Glomerular visceral epithelial cell (primary cell): ENCODE measurements around the gene LRRC4C.
"Not testable (repeated sequence)": the region's sequence is repeated elsewhere in the genome, so short reads cannot be mapped to it uniquely, and the experiment has no call there.

Source experiments
- DNase-seq: peaks from one replicate; pipeline ENCODE4 v3.0.0-alpha.2; 2016; ENCODE audit errors: extremely low spot score

LRRC4C gene

DNA sequence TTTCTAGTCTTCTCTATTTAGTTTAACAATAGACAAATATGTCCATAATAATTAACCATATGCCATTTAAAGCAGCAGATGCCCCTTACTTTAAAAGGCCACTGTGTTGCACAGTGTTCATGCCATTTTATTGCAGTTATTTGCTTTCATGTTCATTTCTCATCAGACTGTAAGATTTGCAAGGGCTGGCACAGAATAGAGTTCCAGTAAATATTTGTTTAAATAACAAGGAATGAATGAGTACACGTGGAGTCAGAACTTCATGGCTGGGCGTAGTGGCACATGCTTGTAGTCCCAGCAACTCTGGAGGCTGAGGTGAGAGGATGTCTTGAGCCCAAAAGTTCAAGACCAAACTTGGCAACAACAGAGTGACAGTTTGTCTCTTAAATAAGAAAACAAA is 1228.6 kb downstream of the LRRC4C start:
- DNase-seq, result no peak

GRCh38 chr11:40228662-40229061 is 1230.8 kb downstream of the LRRC4C start:
- DNase-seq, result no peak

DNA sequence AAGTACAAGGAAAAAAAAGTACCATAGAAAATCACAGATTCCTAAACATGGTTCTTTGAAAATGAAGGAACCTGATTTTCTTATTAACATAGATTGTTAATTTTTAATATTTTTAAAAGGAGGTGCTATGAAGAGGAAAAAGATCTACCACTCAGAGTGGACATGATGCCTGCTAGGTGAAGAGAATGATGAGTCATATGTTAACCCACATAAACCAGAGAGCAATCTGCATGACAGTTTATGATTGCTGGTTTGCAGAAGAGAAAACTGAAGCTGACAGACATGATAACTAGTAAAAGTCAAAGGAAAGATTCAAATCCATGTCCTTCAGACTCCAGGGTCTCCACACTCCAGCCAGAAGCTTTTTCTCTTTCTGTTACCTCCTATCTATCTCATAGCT is 1231.7 kb downstream of the LRRC4C start:
- DNase-seq, result peak; percentile 7

DNA sequence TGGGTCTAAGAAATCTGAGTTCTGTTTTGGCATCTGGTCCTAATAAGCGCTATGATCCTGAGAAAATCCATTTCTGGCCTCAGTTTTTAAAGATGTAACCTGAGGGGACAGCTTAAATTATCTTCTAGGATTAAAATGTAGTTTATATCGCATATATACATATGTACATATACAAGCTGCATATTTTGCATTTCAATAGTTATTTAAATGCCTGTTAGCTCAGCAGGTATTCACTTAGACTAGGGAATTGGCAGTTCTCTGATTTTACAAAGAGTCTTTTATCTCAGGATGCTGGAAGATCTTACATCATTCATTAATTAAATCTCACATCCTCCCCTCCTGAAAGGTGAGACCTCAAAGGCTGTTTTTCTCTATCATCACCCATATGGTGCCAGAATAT is 1232.8 kb downstream of the LRRC4C start:
- DNase-seq, result no peak

- no peak for DNase-seq
Measured at GRCh38 chr11:40223596-40224330, 1235.7 kb downstream of the LRRC4C start.

DNA sequence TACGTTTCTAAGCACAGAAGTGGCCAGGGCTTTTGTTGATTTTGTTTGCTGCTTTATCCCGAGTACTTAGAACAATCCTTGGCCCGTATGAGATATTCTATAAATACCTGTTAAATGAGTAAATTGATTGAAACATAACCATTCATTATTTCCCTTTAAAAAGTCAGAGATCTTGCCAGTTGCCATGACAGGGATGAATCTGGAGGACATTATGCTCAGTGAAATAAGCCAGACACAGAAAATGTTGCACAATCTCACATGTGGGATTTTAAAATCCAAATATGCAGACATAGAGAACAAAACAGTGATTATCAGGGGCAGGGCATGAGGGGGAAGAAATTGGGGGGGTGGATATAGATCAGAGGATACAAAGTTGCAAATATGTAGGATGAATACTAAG is 1240.1 kb downstream of the LRRC4C start:
- DNase-seq, result no peak

DNA sequence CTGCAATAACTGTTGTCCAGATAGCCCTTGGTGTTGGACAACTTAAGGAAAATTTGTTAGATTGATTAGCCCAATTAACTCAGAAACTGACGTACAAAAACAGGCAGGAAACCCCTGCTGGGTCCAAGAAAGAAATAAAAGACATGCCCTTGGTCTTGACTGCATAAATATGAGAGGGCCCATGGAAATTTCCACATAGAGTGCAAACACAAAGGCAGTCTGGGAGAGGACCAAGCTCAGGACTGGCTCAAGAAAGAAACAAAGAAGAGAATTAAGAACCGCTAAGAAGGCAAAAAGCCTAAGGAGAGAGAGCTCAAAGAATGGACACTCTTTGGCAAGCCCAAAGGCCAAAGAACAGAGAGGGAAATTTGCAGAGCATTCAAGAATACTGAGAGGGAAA is 1243.9 kb downstream of the LRRC4C start:
- no peak for DNase-seq

GRCh38 chr11:40207416-40207815 is 1252.0 kb downstream of the LRRC4C start:
- peak; percentile 5 for DNase-seq

- DNase-seq, result no peak
Measured at GRCh38 chr11:40204228-40204627, 1255.2 kb downstream of the LRRC4C start.

GRCh38 chr11:40203606-40204005 is 1255.8 kb downstream of the LRRC4C start:
- DNase-seq, result no peak

DNA sequence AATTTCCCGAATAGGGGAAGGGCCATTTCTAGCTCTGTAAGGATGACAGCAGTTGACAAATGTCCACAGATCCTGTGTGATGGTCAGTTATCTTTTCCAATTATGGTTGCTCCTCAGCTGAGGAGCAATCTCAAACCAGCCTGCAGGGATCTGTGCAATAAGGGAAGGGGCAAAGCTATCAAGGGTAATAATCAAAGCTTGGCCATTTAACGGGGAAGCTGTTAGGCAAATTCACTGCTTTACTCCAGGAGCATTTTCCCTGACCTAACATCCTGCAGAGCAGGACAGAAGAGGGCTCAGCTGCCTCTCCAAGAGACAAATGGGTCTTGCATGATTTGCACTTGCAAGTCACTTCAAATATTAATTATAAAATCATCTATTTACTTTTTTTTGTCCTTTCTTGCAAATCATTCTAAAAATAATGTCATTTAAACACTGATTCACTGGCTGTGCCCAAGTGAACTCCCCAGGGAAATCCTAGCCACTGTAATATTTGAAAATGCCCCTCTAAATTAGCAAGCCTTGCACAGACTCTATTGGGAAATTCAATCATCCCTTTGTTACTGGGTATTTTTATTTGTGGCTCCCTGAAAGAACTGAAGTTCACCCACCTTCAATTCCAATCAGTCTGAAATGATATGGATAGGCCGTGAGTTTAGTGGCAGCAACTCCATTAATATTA is 1256.7 kb downstream of the LRRC4C start:
- DNase-seq, result no peak

- DNase-seq, result not testable (repeated sequence)
Measured at GRCh38 chr11:40192590-40192989, 1266.9 kb downstream of the LRRC4C start.

GRCh38 chr11:40190294-40190693 is 1269.2 kb downstream of the LRRC4C start:
- no peak for DNase-seq

- DNase-seq, result no peak
Measured at GRCh38 chr11:40188848-40189247, 1270.6 kb downstream of the LRRC4C start.

DNA sequence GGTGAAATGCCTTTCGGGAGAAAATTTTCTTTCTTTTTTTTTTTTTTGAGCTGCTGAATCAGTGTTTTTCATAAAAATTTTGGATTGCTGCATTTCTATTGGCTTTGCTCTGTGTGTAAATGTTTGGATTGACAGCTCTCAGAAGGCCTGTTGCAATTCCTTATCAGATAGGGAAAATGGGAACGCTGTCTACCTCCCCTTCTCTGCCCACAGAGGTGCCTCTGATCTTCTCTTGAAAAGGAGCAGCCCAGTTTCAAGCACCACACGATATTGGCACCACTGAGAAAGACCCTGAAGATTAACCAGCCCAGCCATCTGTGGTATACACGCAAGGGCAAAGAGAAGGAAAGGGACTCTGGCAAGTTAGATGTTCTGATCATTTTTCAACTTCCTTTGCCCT is 1272.2 kb downstream of the LRRC4C start:
- DNase-seq, result no peak

- DNase-seq, result no peak
Measured at GRCh38 chr11:40186437-40187263, 1272.8 kb downstream of the LRRC4C start.

- DNase-seq, result no peak
Measured at GRCh38 chr11:40185793-40186192, 1273.7 kb downstream of the LRRC4C start.

DNA sequence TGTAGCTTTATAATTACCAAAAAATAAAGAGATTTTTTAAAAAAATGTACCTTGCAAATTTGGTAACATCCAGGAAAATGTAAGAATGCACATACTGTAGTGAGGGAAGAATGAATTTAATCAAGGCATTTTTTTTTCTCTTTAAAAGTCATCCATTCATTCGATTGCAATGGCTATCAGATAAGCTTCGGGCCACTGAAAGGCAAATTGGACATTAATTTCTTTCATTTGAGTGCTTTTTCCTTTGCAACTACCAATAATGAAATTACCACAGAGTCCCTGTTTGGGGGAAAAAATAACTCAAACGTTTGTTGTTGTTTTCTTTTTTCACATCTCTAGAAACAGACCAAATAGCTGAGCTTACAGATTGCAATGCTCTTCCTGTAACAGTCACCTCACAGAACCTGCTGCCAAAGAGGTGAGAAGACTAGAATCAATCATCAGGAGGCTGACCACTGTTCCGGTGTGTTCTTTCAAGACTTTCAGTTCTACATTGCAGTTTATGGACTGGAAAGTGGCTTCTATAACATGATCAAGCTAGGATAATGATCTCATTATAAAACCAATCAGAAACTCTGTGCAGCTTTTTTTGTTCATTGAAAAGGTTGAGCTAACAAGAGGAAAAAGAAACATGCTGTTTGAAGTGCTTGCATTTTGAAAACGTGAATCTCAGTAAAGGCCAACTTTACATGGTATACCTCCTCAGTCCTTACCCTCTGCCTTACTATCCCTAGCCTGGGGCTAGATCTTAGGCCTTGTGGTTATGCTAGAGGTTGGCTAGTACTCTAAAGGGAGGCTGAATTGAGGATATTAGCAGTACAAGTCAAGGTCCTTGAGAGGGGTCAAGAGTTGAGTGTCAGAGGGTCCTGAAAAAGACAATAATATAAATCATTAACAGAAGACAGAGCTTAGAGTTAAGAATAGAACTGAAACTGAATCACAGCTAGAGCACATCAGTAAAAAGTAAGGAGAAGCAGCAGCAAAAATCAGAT is 1276.1 kb downstream of the LRRC4C start:
- DNase-seq, result no peak

- no peak for DNase-seq
Measured at GRCh38 chr11:40179541-40179940, 1279.9 kb downstream of the LRRC4C start.

- no peak for DNase-seq
Measured at GRCh38 chr11:40178470-40178869, 1281.0 kb downstream of the LRRC4C start.

- no peak for DNase-seq
Measured at GRCh38 chr11:40175980-40176379, 1283.5 kb downstream of the LRRC4C start.
